DND-41 (cell line): ENCODE measurements around the gene ZNF536.

ENCODE experiments used
- ATAC-seq: fragments of 200-7000 bp; cut with Tn5 transposase; 3 replicates; pipeline ENCODE4 v1.9.1; 2021; ENCODE audit warnings: low read depth; ENCODE audit not compliant: insufficient read depth
- DNase-seq: peaks from one replicate; pipeline ENCODE4 v3.0.0-alpha.2; 2020
- H2AFZ ChIP-seq: 2 replicates; pipeline ENCODE4 v1.6.0; 2012; ENCODE audit warnings: low read depth, low read length
- H3K27ac ChIP-seq: 2 replicates; pipeline ENCODE4 v1.5.1; 2012; ENCODE audit warnings: low read length, inconsistent platforms
- H3K27me3 ChIP-seq: fragments of 200-600 bp; sonication (generic); 2 replicates; pipeline ENCODE4 v1.6.0; 2012; ENCODE audit warnings: low read length, mild to moderate bottlenecking, inconsistent platforms; ENCODE audit not compliant: insufficient read depth, poor library complexity
- H3K36me3 ChIP-seq: 2 replicates; pipeline ENCODE4 v1.5.1; 2012; ENCODE audit warnings: low read length, inconsistent platforms; ENCODE audit not compliant: insufficient read depth
- H3K4me1 ChIP-seq: 2 replicates; pipeline ENCODE4 v1.5.1; 2012; ENCODE audit warnings: mild to moderate bottlenecking, low read length; ENCODE audit not compliant: insufficient read depth
- H3K4me2 ChIP-seq: 2 replicates; pipeline ENCODE4 v1.6.0; 2012; ENCODE audit warnings: mild to moderate bottlenecking, moderate library complexity, low read length, inconsistent platforms; ENCODE audit not compliant: insufficient read depth
- H3K4me3 ChIP-seq, 2 experiments: fragments of 200-600 bp in 1 of 2; shearing (Covaris generic) in 1 of 2; 2 replicates each; pipeline ENCODE4 v1.5.1; 2012 to 2016; ENCODE audit warnings: inconsistent platforms in 2 of 2, low read length in 2 of 2, mild to moderate bottlenecking in 2 of 2, low read depth in 1 of 2, moderate library complexity in 1 of 2
- H3K79me2 ChIP-seq: 2 replicates; pipeline ENCODE4 v1.6.0; 2012; ENCODE audit warnings: low read length, inconsistent platforms; ENCODE audit not compliant: insufficient read depth
- H3K9ac ChIP-seq: 2 replicates; pipeline ENCODE4 v1.6.0; 2012; ENCODE audit warnings: low read depth, mild to moderate bottlenecking, inconsistent platforms, low read length, moderate library complexity
- H3K9me3 ChIP-seq: 2 replicates; pipeline ENCODE4 v1.5.1; 2012; ENCODE audit warnings: low read length, moderate library complexity, mild to moderate bottlenecking, inconsistent platforms; ENCODE audit not compliant: insufficient read depth, severe bottlenecking
- H4K20me1 ChIP-seq: 2 replicates; pipeline ENCODE4 v1.6.0; 2012; ENCODE audit warnings: low read length; ENCODE audit not compliant: insufficient read depth
- CTCF ChIP-seq: IDR thresholded peaks from 2 replicates; pipeline ENCODE4 v1.5.1; 2012; ENCODE audit warnings: borderline replicate concordance, low read length, moderate library complexity, mild to moderate bottlenecking; ENCODE audit not compliant: poor library complexity, severe bottlenecking; ENCODE audit errors: extremely low read depth
- EZH2 ChIP-seq: IDR thresholded peaks from 3 replicates; pipeline ENCODE4 v1.6.1; 2012; ENCODE audit warnings: borderline replicate concordance, low read depth, mild to moderate bottlenecking, moderate library complexity, low read length, inconsistent platforms; ENCODE audit not compliant: severe bottlenecking

Gene ZNF536

DNA sequence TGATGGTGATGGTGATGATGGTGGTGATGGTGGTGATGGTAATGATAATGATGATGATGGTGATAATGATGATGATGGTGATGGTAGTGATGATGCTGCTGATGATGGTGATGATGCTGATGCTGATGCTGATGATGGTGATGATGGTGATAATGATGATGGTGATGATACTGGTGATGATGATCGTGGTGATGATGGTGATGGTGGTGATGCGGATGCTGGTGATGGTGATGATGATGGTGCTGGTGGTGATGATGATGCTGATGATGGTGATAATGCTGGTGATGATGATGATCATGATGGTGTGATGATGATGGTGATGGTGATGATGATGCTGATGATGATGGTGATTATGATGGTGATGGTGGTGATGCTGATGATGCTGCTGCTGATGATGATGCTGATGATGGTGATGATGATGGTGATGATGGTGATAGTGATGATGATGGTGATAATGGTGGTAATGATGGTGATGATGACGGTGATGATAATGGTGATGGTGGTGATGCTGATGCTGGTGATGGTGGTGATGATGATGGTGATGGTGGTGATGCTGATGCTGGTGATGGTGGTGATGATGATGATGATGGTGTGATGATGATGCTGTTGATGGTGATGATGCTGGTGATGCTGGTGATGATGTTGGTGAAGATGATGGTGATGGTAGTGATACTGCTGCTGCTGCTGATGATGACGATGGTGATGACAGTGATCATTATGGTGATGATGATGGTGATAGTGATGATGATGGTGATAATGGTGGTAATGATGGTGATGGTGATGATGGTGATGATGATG lies 62.8 kb downstream of the ZNF536 start:
- no peak overlapping the region for H3K9ac ChIP-seq
- H3K27me3 ChIP-seq, result no peaks in the 10 kb centered on the region
- H3K79me2 ChIP-seq, result no peaks in the 10 kb centered on the region
- H3K4me2 ChIP-seq, result no peak overlapping the region
- no peak overlapping the region for H2AFZ ChIP-seq
- no peaks in the 10 kb centered on the region for H4K20me1 ChIP-seq
- TF ChIP-seq CTCF, result no peak
- no peak for TF ChIP-seq EZH2
- no peak overlapping the region for H3K27ac ChIP-seq
- no peak overlapping the region for H3K4me3 ChIP-seq
- H3K9me3 ChIP-seq, result no peaks in the 10 kb centered on the region
- DNase-seq, result no peak
- ATAC-seq, result no peak
- no peaks in the 10 kb centered on the region for H3K36me3 ChIP-seq
- H3K4me1 ChIP-seq, result no peaks in the 10 kb centered on the region

DNA sequence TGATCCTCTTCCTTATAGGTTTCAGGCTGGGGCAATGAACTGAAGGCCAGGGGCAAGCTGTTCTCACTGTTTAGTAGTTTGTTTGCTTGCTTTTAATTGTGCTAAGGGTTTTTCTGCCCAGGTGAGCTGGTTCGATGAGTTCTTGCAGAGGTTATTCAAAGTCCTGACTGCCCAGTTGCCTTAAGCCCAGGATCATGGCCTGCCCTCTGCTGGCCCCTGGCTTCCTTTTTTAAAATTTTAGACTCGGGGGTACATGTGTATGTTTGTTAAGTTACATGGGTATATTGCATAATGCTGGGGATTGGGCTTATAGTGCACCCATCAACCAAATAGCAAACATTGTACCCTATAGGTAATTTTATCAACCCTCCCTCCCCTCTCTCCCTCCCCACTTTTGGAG lies 65.7 kb downstream of the ZNF536 start:
- H3K36me3 ChIP-seq, result no peaks in the 10 kb centered on the region
- no peak overlapping the region for H3K27ac ChIP-seq
- H4K20me1 ChIP-seq, result no peaks in the 10 kb centered on the region
- no peaks in the 10 kb centered on the region for H3K27me3 ChIP-seq
- H3K4me3 ChIP-seq, result no peak overlapping the region
- no peak overlapping the region for H2AFZ ChIP-seq
- no peaks in the 10 kb centered on the region for H3K9me3 ChIP-seq
- no peaks in the 10 kb centered on the region for H3K79me2 ChIP-seq
- TF ChIP-seq CTCF (no peak), EZH2 (no peak)
- DNase-seq (no peak), ATAC-seq (no peak)
- H3K4me1 ChIP-seq, result no peaks in the 10 kb centered on the region
- H3K4me2 ChIP-seq, result no peak overlapping the region
- no peak overlapping the region for H3K9ac ChIP-seq

GRCh38 chr19:30439310-30439709 lies 67.1 kb downstream of the ZNF536 start:
- H3K4me3 ChIP-seq, result no peak overlapping the region
- H3K27ac ChIP-seq, result no peak overlapping the region
- DNase-seq, result no peak
- H3K9ac ChIP-seq, result no peak overlapping the region
- no peaks in the 10 kb centered on the region for H3K36me3 ChIP-seq
- H3K79me2 ChIP-seq, result no peaks in the 10 kb centered on the region
- H3K4me2 ChIP-seq, result no peak overlapping the region
- no peaks in the 10 kb centered on the region for H3K27me3 ChIP-seq
- ATAC-seq, result no peak
- H3K4me1 ChIP-seq, result no peaks in the 10 kb centered on the region
- H2AFZ ChIP-seq, result no peak overlapping the region
- H4K20me1 ChIP-seq, result no peaks in the 10 kb centered on the region
- H3K9me3 ChIP-seq, result no peaks in the 10 kb centered on the region
- no peak for TF ChIP-seq EZH2
- TF ChIP-seq CTCF, result no peak

DNA sequence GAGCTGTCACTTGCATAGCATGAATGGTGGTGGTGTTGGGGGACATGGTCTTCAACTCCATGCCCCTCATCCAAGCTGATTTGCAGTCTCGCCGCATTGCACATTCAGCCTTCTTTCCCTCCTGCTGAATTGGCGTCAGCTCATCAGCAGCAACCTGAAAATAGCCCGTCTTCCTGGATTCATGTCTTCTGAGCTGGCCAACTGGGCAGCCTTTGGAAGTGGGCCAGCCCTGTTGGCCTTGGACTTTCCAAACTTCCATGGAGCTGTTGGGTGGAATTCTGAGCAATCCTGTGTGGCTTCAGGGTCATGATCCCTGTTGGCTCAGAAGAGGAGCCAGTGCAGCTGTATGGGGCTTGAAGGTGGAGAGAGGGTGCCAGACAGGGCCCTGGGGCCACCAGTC lies 68.8 kb downstream of the ZNF536 start:
- no peaks in the 10 kb centered on the region for H3K27me3 ChIP-seq

More for the DNA sequence above, 68.8 kb downstream of the ZNF536 start:
- Histone ChIP-seq H3K4me2 (no peak overlapping the region), H2AFZ (no peak overlapping the region), H3K79me2 (no peaks in the 10 kb centered on the region), H3K27ac (no peak overlapping the region), H3K4me3 (no peak overlapping the region), H3K4me1 (no peaks in the 10 kb centered on the region), H4K20me1 (no peaks in the 10 kb centered on the region), H3K36me3 (no peaks in the 10 kb centered on the region), H3K9me3 (no peaks in the 10 kb centered on the region), H3K9ac (no peak overlapping the region)
- DNase-seq, result no peak
- ATAC-seq, result no peak
- TF ChIP-seq CTCF (no peak), EZH2 (no peak)
